Activated CD8-positive, alpha-beta T cell treated with anti-CD3 and anti-CD28 coated beads for 36 hours (primary cell): ENCODE results near the gene MORC2. TPM values are rescaled to one million over a fixed set of nuclear protein-coding genes. Genes with fewer than 3 reads are reported as not detected.

Experiments used
- ATAC-seq: fragments of 200-7000 bp; cut with Tn5 transposase; one replicate; pipeline ENCODE4 v1.10.0; 2021; ENCODE audit warnings: mild to moderate bottlenecking, moderate library complexity
- CTCF ChIA-PET: fragments of 350-600 bp; sonication (Branson Sonifier 250); formaldehyde crosslinking; loops from one replicate; lab custom pipeline; 2021; ENCODE audit warnings: antibody characterized with exemption; lab: Charles Lee
- POLR2A ChIA-PET: fragments of 350-600 bp; sonication (Branson Sonifier 250); formaldehyde crosslinking; loops from one replicate; lab custom pipeline; 2021; ENCODE audit warnings: antibody characterized with exemption; lab: Charles Lee
- DNase-seq: peaks from one replicate; pipeline ENCODE4 v3.0.0-alpha.2; 2020
- H3K27ac Mint-ChIP-seq: one replicate; pipeline ENCODE4 v1.8.0; 2021; ENCODE audit warnings: mild to moderate bottlenecking, mixed read lengths
- H3K27me3 Mint-ChIP-seq: one replicate; pipeline ENCODE4 v1.8.0; 2021; ENCODE audit warnings: mixed read lengths
- H3K36me3 Mint-ChIP-seq: one replicate; pipeline ENCODE4 v1.8.0; 2021; ENCODE audit warnings: low read depth, mixed read lengths
- H3K4me1 Mint-ChIP-seq: one replicate; pipeline ENCODE4 v1.8.0; 2021; ENCODE audit warnings: low read depth, mixed read lengths
- H3K4me3 Mint-ChIP-seq: one replicate; pipeline ENCODE4 v1.8.0; 2021; ENCODE audit warnings: mild to moderate bottlenecking, moderate library complexity, mixed read lengths
- H3K9me3 Mint-ChIP-seq: one replicate; pipeline ENCODE4 v1.8.0; 2021; ENCODE audit warnings: mixed read lengths
- intact Hi-C: fragments of 100-400 bp; cut with micrococcal nuclease; formaldehyde crosslinking; loops from one replicate; pipeline ENCODE4 v1.10.0; 2022
- total RNA-seq, 2 experiments: library from RNA; stranded (reverse); gene quantifications; one replicate each; pipeline ENCODE4 v1.2.3, GENCODE V29; 2021
- TF ChIP-seq, protein P1 (sequence below): fragments of 200-600 bp; IDR thresholded peaks from one replicate; pipeline ENCODE4 v1.8.0; 2022; ENCODE audit warnings: antibody characterized with exemption, mild to moderate bottlenecking

Gene MORC2
- total RNA-seq, 2 experiments from 2014 or later = 20.8 to 23.0 TPM

DNA sequence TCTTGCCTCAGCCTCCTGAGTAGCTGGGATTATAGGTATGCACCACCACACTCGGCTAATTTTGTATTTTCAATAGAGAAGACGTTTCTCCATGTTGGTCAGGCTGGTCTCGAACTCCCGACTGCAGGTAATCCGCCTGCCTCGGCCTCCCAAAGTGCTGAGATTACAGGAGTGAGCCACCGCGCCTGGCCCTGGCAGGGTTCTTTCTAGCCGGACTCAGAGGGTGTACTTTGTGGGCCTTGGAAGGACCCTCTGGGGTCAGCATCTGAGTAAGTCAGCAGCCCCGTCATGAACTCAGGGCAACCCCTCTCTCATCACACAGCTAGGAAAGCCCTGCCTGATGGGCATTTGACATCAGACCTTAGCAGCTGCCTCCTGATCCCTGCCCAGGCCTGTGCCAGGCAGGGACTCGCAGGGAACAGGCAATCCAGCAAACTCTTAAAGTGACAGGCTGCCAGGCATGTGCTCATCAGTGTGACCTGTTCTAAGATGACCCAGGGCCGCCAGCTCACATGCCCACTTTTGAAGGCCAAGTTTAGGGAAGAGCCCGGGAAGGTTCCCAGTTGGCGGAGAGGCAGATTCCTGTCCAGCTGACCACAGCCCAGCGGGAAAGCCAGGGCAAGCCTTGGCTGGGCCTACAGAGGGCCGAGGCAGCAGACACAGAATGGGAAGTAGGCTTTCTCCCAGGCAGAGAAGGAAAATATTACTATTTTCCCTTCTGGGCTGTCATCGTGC lies 92.9 kb downstream of the MORC2 start:
- Mint-ChIP-seq H3K4me3 (no peak overlapping the region), H3K4me1 (no peaks in the 10 kb centered on the region), H3K9me3 (no peaks in the 10 kb centered on the region), H3K27me3 (no peaks in the 10 kb centered on the region), H3K36me3 (no peaks in the 10 kb centered on the region), H3K27ac (no peak overlapping the region)
- ChIA-PET CTCF (interaction anchor here (0.7 to 1.0 kb wide), 2 partner anchors 13 to 15 kb away, joined by 3 read pairs; no protein-coding TSS in a partner anchor), POLR2A (no interaction called here)
- TF ChIP-seq, protein P1, sequence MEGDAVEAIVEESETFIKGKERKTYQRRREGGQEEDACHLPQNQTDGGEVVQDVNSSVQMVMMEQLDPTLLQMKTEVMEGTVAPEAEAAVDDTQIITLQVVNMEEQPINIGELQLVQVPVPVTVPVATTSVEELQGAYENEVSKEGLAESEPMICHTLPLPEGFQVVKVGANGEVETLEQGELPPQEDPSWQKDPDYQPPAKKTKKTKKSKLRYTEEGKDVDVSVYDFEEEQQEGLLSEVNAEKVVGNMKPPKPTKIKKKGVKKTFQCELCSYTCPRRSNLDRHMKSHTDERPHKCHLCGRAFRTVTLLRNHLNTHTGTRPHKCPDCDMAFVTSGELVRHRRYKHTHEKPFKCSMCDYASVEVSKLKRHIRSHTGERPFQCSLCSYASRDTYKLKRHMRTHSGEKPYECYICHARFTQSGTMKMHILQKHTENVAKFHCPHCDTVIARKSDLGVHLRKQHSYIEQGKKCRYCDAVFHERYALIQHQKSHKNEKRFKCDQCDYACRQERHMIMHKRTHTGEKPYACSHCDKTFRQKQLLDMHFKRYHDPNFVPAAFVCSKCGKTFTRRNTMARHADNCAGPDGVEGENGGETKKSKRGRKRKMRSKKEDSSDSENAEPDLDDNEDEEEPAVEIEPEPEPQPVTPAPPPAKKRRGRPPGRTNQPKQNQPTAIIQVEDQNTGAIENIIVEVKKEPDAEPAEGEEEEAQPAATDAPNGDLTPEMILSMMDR = no peak
- DNase-seq = no peak
- intact Hi-C loops = no loop called here
- no peak for ATAC-seq

Other genes starting within 250 kb of the MORC2 start
- 10 to 100 TPM; 45.2 to 45.7 TPM for gene TUG1, start 491 bp upstream of the MORC2 start, total RNA-seq
- 10 to 100 TPM; 32.0 to 36.3 TPM for gene SMTN, start 112.5 kb upstream of the MORC2 start, total RNA-seq
- 1 to 10 TPM; 3.6 to 5.8 TPM for gene SELENOM, start 138.8 kb upstream of the MORC2 start, total RNA-seq
- gene INPP5J, start 154.2 kb upstream of the MORC2 start, total RNA-seq = under 1 TPM; 0.09 to 0.29 TPM
- gene PLA2G3, start 171.7 kb upstream of the MORC2 start, total RNA-seq = not detected
- 10 to 100 TPM; 14.3 to 14.6 TPM for gene RNF185, start 191.4 kb upstream of the MORC2 start, total RNA-seq
- gene LIMK2, start 243.5 kb upstream of the MORC2 start, total RNA-seq = 10 to 100 TPM; 23.2 to 25.5 TPM